Measurements from ENCODE around the gene SESN1. TPM values are rescaled to one million over a fixed set of nuclear protein-coding genes. Genes with fewer than 3 reads are reported as not detected.
A peak's percentile ranks its signal among the peaks of the same experiment; 100 is the strongest.

SESN1 gene
- total RNA-seq, 1 donor from 2014 or later = 27.1 TPM

GRCh38 chr6:109028439-109028838, 66.2 kb downstream of the SESN1 start:
- Mint-ChIP-seq H3K27ac (ENCODE audit: unreplicated experiment) (no peak overlapping the region), H3K4me3 (ENCODE audit: unreplicated experiment) (no peak overlapping the region), H3K9me3 (ENCODE audit: unreplicated experiment) (peaks cover 2% of the 10 kb centered on the region), H3K4me1 (ENCODE audit: low read depth, unreplicated experiment) (no peaks in the 10 kb centered on the region), H3K27me3 (ENCODE audit: unreplicated experiment) (no peaks in the 10 kb centered on the region), H3K36me3 (ENCODE audit: unreplicated experiment) (no peaks in the 10 kb centered on the region)
- TF ChIP-seq CTCF (IDR thresholded peaks at IDR 0.05; ENCODE audit: partially characterized antibody, unreplicated experiment) = no peak
- DNase-seq = no peak

- peaks cover 2% of the 10 kb centered on the region for H3K9me3 Mint-ChIP-seq (ENCODE audit: unreplicated experiment)
- no peak for DNase-seq
- no peak for TF ChIP-seq CTCF (IDR thresholded peaks at IDR 0.05; ENCODE audit: partially characterized antibody, unreplicated experiment)
- no peaks in the 10 kb centered on the region for H3K4me1 Mint-ChIP-seq (ENCODE audit: low read depth, unreplicated experiment)
- no peaks in the 10 kb centered on the region for H3K27me3 Mint-ChIP-seq (ENCODE audit: unreplicated experiment)
- H3K36me3 Mint-ChIP-seq (ENCODE audit: unreplicated experiment) = no peaks in the 10 kb centered on the region
- no peak overlapping the region for H3K4me3 Mint-ChIP-seq (ENCODE audit: unreplicated experiment)
- no peak overlapping the region for H3K27ac Mint-ChIP-seq (ENCODE audit: unreplicated experiment)
These were observed 66.7 kb downstream of the SESN1 start for GRCh38 chr6:109027964-109028363.

- Mint-ChIP-seq H3K27ac (ENCODE audit: unreplicated experiment) (no peak overlapping the region), H3K27me3 (ENCODE audit: unreplicated experiment) (no peaks in the 10 kb centered on the region), H3K36me3 (ENCODE audit: unreplicated experiment) (no peaks in the 10 kb centered on the region), H3K4me1 (ENCODE audit: low read depth, unreplicated experiment) (no peaks in the 10 kb centered on the region), H3K4me3 (ENCODE audit: unreplicated experiment) (no peak overlapping the region), H3K9me3 (ENCODE audit: unreplicated experiment) (peaks cover 2% of the 10 kb centered on the region)
- DNase-seq = no peak
- no peak for TF ChIP-seq CTCF (IDR thresholded peaks at IDR 0.05; ENCODE audit: partially characterized antibody, unreplicated experiment)
These were observed 69.0 kb downstream of the SESN1 start for GRCh38 chr6:109025639-109026038.

- TF ChIP-seq CTCF (IDR thresholded peaks at IDR 0.05; ENCODE audit: partially characterized antibody, unreplicated experiment) = peak; percentile 29
These were observed 69.9 kb downstream of the SESN1 start for GRCh38 chr6:109024784-109025183.

GRCh38 chr6:109024368-109024767, 70.3 kb downstream of the SESN1 start:
- DNase-seq = no peak
- TF ChIP-seq CTCF (IDR thresholded peaks at IDR 0.05; ENCODE audit: partially characterized antibody, unreplicated experiment) = no peak
- Mint-ChIP-seq H3K4me1 (ENCODE audit: low read depth, unreplicated experiment) (no peaks in the 10 kb centered on the region), H3K4me3 (ENCODE audit: unreplicated experiment) (no peak overlapping the region), H3K27ac (ENCODE audit: unreplicated experiment) (no peak overlapping the region), H3K27me3 (ENCODE audit: unreplicated experiment) (no peaks in the 10 kb centered on the region), H3K9me3 (ENCODE audit: unreplicated experiment) (no peaks in the 10 kb centered on the region), H3K36me3 (ENCODE audit: unreplicated experiment) (no peaks in the 10 kb centered on the region)

More at GRCh38 chr6:109024784-109025183, 69.9 kb downstream of the SESN1 start:
- DNase-seq = peak; percentile 37
- Mint-ChIP-seq H3K4me3 (ENCODE audit: unreplicated experiment) (no peak overlapping the region), H3K9me3 (ENCODE audit: unreplicated experiment) (peaks cover 2% of the 10 kb centered on the region), H3K36me3 (ENCODE audit: unreplicated experiment) (no peaks in the 10 kb centered on the region), H3K4me1 (ENCODE audit: low read depth, unreplicated experiment) (no peaks in the 10 kb centered on the region), H3K27me3 (ENCODE audit: unreplicated experiment) (no peaks in the 10 kb centered on the region), H3K27ac (ENCODE audit: unreplicated experiment) (no peak overlapping the region)
